Vagina (tissue), 2 donors: ENCODE results near the gene ADARB2. TPM values are rescaled to one million over a fixed set of nuclear protein-coding genes. Genes with fewer than 3 reads are reported as not detected.

Experiments
- DNase-seq, 2 donors: peaks; one replicate each; pipeline ENCODE4 v3.0.0-alpha.2; 2017; ENCODE audit errors: extremely low spot score in 2 of 2
- H3K27ac ChIP-seq: fragments of 200-600 bp; sonication (generic); one replicate; pipeline ENCODE4 v1.5.1; 2019
- H3K27me3 ChIP-seq: fragments of 200-600 bp; sonication (generic); one replicate; pipeline ENCODE4 v1.5.1; 2019
- H3K36me3 ChIP-seq, 2 donors: fragments of 200-600 bp; sonication (generic); one replicate each; pipeline ENCODE4 v1.5.1; 2017 to 2019
- H3K4me1 ChIP-seq: fragments of 200-600 bp; sonication (generic); one replicate; pipeline ENCODE4 v1.5.1; 2019
- H3K4me3 ChIP-seq, 2 donors: fragments of 200-600 bp; sonication (generic); 1 replicate in 1 of 2; 2 replicates in 1 of 2; pipeline ENCODE4 v1.5.1; 2016 to 2019
- H3K9me3 ChIP-seq: fragments of 200-600 bp; sonication (generic); one replicate; pipeline ENCODE4 v1.5.1; 2019
- CTCF ChIP-seq, 3 experiments: fragments of 450-650 bp in 2 of 3; fragments of 200-600 bp in 1 of 3; sonication (generic) in 1 of 3; IDR thresholded peaks; one replicate each; pipeline ENCODE4 v1.5.1; 2017 to 2019; ENCODE audit warnings: antibody characterized with exemption in 3 of 3, mild to moderate bottlenecking in 2 of 3, moderate library complexity in 2 of 3
- POLR2A ChIP-seq, 2 donors: fragments of 450-650 bp; IDR thresholded peaks; one replicate each; pipeline ENCODE4 v1.6.1; 2017; ENCODE audit warnings: antibody characterized with exemption in 2 of 2, mild to moderate bottlenecking in 2 of 2, moderate library complexity in 2 of 2
- POLR2AphosphoS5 ChIP-seq, 2 donors: sonication (generic); formaldehyde crosslinking; IDR thresholded peaks; one replicate each; pipeline ENCODE4 v1.9.0; 2017; ENCODE audit warnings: antibody characterized with exemption in 2 of 2, mild to moderate bottlenecking in 2 of 2, low read depth in 1 of 2; ENCODE audit not compliant: insufficient read depth in 1 of 2
- intact Hi-C: fragments of 100-400 bp; cut with DNase I; formaldehyde crosslinking; loops from one replicate; pipeline ENCODE4 v1.15.1; 2023
- total RNA-seq: library from RNA; depleted of rRNA; stranded (reverse); fragments of >200 nt; gene quantifications from one replicate; pipeline ENCODE4 v1.2.3, GENCODE V29; 2016

ADARB2 gene
- total RNA-seq, 1 donor from 2014 or later, result 3.4 TPM

GRCh38 chr10:1205450-1206030 is 531.8 kb downstream of the ADARB2 start:
- Histone ChIP-seq H3K4me3 (no peak overlapping the region), H3K27me3 (no peaks in the 10 kb centered on the region), H3K4me1 (no peaks in the 10 kb centered on the region), H3K27ac (no peak overlapping the region), H3K9me3 (no peaks in the 10 kb centered on the region), H3K36me3 (no peaks in the 10 kb centered on the region)
- intact Hi-C loops, result no loop called here
- TF ChIP-seq POLR2AphosphoS5 (IDR thresholded peaks at IDR 0.05; ENCODE audit: insufficient read depth in 1 of 2, low read depth in 1 of 2) (no peak), CTCF (IDR thresholded peaks at IDR 0.05) (no peak), POLR2A (IDR thresholded peaks at IDR 0.05) (no peak)
- no peak for DNase-seq

GRCh38 chr10:1204434-1205326 is 532.6 kb downstream of the ADARB2 start:
- Histone ChIP-seq H3K27ac (no peak overlapping the region), H3K9me3 (no peaks in the 10 kb centered on the region), H3K36me3 (no peaks in the 10 kb centered on the region), H3K27me3 (no peaks in the 10 kb centered on the region), H3K4me3 (no peak overlapping the region), H3K4me1 (no peaks in the 10 kb centered on the region)
- intact Hi-C loops, result no loop called here
- no peak for DNase-seq
- TF ChIP-seq POLR2AphosphoS5 (IDR thresholded peaks at IDR 0.05; ENCODE audit: insufficient read depth in 1 of 2, low read depth in 1 of 2), result no peak
- TF ChIP-seq CTCF (IDR thresholded peaks at IDR 0.05), result no peak
- no peak for TF ChIP-seq POLR2A (IDR thresholded peaks at IDR 0.05)

- no peak overlapping the region for H3K27ac ChIP-seq
- DNase-seq, result no peak
- H3K4me1 ChIP-seq, result no peaks in the 10 kb centered on the region
- H3K36me3 ChIP-seq, result no peaks in the 10 kb centered on the region
- H3K9me3 ChIP-seq, result no peaks in the 10 kb centered on the region
- TF ChIP-seq POLR2AphosphoS5 (IDR thresholded peaks at IDR 0.05; ENCODE audit: insufficient read depth in 1 of 2, low read depth in 1 of 2), result no peak
- TF ChIP-seq CTCF (IDR thresholded peaks at IDR 0.05), result no peak
- TF ChIP-seq POLR2A (IDR thresholded peaks at IDR 0.05), result no peak
- no peak overlapping the region for H3K4me3 ChIP-seq
- intact Hi-C loops, result no loop called here
- no peaks in the 10 kb centered on the region for H3K27me3 ChIP-seq
These were observed 533.6 kb downstream of the ADARB2 start for GRCh38 chr10:1203704-1204103.

- no peak for DNase-seq
- Histone ChIP-seq H3K36me3 (no peaks in the 10 kb centered on the region), H3K4me3 (no peak overlapping the region), H3K27ac (no peak overlapping the region), H3K4me1 (no peaks in the 10 kb centered on the region), H3K27me3 (no peaks in the 10 kb centered on the region), H3K9me3 (no peaks in the 10 kb centered on the region)
- no peak for TF ChIP-seq POLR2AphosphoS5 (IDR thresholded peaks at IDR 0.05; ENCODE audit: insufficient read depth in 1 of 2, low read depth in 1 of 2)
- TF ChIP-seq CTCF (IDR thresholded peaks at IDR 0.05), result no peak
- TF ChIP-seq POLR2A (IDR thresholded peaks at IDR 0.05), result no peak
- intact Hi-C loops, result no loop called here
These were observed 534.1 kb downstream of the ADARB2 start for GRCh38 chr10:1203216-1203615.

GRCh38 chr10:1202343-1202742 is 535.0 kb downstream of the ADARB2 start:
- Histone ChIP-seq H3K27ac (no peak overlapping the region), H3K27me3 (no peaks in the 10 kb centered on the region), H3K4me3 (no peak overlapping the region), H3K9me3 (no peaks in the 10 kb centered on the region), H3K4me1 (no peaks in the 10 kb centered on the region), H3K36me3 (no peaks in the 10 kb centered on the region)
- intact Hi-C loops, result no loop called here
- DNase-seq, result no peak
- TF ChIP-seq POLR2A (IDR thresholded peaks at IDR 0.05), result no peak
- no peak for TF ChIP-seq CTCF (IDR thresholded peaks at IDR 0.05)
- TF ChIP-seq POLR2AphosphoS5 (IDR thresholded peaks at IDR 0.05; ENCODE audit: insufficient read depth in 1 of 2, low read depth in 1 of 2), result no peak
